IMR-90 (cell line): Measurements from ENCODE around the gene SIK1.

Source experiments
- BHLHE40 ChIP-seq: fragments of 150-350 bp; IDR thresholded peaks from 2 replicates; pipeline ENCODE4 v1.6.1; 2016; ENCODE audit warnings: mild to moderate bottlenecking, low read depth, low read length
- CEBPB ChIP-seq: IDR thresholded peaks from 2 replicates; pipeline ENCODE4 v1.6.1; 2012; ENCODE audit warnings: low read depth, low read length, improper control_type of control experiment
- CHD1 ChIP-seq: IDR thresholded peaks from 2 replicates; pipeline ENCODE4 v1.6.1; 2012; ENCODE audit warnings: low read depth, low read length, improper control_type of control experiment
- MAFK ChIP-seq: IDR thresholded peaks from 2 replicates; pipeline ENCODE4 v1.6.1; 2012; ENCODE audit warnings: low read depth, low read length, improper control_type of control experiment
- MAZ ChIP-seq: IDR thresholded peaks from 2 replicates; pipeline ENCODE4 v1.6.1; 2012; ENCODE audit warnings: low read depth, mild to moderate bottlenecking, low read length, improper control_type of control experiment, moderate library complexity, borderline replicate concordance
- POLR2A ChIP-seq: IDR thresholded peaks from 2 replicates; pipeline ENCODE4 v1.6.1; 2012; ENCODE audit warnings: mild to moderate bottlenecking, low read depth, low read length
- RAD21 ChIP-seq: IDR thresholded peaks from 2 replicates; pipeline ENCODE4 v1.6.1; 2012; ENCODE audit warnings: low read length, improper control_type of control experiment
- RFX5 ChIP-seq: IDR thresholded peaks from 2 replicates; pipeline ENCODE4 v1.8.0; 2012; ENCODE audit warnings: low read depth, mild to moderate bottlenecking, low read length, moderate library complexity
- SMC3 ChIP-seq: fragments of 150-350 bp; IDR thresholded peaks from 2 replicates; pipeline ENCODE4 v1.6.1; 2016; ENCODE audit warnings: low read depth, mild to moderate bottlenecking, antibody characterized with exemption, low read length, moderate library complexity
- TF ChIP-seq, protein P1 (sequence below): conservative IDR thresholded peaks from 2 replicates; pipeline ENCODE4 v1.5.1; 2012; ENCODE audit warnings: mild to moderate bottlenecking, low read depth, low read length, improper control_type of control experiment
- TF ChIP-seq, protein P2 (sequence below): fragments of 150-350 bp; IDR thresholded peaks from 2 replicates; pipeline ENCODE4 v1.6.1; 2016; ENCODE audit warnings: low read depth, mild to moderate bottlenecking, low read length, moderate library complexity, borderline replicate concordance
- TF ChIP-seq, protein P3 (sequence below): fragments of 150-350 bp; IDR thresholded peaks from 2 replicates; pipeline ENCODE4 v1.6.1; 2017; ENCODE audit warnings: mild to moderate bottlenecking, antibody characterized with exemption, low read length, low read depth

DNA sequence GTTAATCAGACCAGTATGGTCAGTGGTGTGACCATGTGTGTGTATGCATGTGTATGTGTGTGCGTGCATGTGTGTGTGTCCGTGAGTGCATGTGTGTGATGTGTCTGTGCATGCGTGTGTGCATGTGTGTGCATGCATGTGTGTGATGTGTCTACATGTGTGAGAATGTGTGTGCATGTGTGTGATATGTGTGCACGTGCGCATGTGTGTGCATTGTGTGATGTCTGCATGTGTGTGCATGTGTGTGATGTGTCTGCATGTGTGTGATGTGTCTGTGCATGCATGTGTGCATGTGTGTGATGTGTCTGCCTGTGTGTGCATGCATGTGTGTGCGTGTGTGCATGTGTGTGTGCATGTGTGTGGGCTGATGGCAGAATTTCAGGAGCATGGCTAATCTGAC is 58.2 kb downstream of the SIK1 start:
- TF ChIP-seq, protein P1, sequence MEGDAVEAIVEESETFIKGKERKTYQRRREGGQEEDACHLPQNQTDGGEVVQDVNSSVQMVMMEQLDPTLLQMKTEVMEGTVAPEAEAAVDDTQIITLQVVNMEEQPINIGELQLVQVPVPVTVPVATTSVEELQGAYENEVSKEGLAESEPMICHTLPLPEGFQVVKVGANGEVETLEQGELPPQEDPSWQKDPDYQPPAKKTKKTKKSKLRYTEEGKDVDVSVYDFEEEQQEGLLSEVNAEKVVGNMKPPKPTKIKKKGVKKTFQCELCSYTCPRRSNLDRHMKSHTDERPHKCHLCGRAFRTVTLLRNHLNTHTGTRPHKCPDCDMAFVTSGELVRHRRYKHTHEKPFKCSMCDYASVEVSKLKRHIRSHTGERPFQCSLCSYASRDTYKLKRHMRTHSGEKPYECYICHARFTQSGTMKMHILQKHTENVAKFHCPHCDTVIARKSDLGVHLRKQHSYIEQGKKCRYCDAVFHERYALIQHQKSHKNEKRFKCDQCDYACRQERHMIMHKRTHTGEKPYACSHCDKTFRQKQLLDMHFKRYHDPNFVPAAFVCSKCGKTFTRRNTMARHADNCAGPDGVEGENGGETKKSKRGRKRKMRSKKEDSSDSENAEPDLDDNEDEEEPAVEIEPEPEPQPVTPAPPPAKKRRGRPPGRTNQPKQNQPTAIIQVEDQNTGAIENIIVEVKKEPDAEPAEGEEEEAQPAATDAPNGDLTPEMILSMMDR, result no peak
- TF ChIP-seq POLR2A (no peak), RFX5 (no peak), MAZ (no peak), BHLHE40 (no peak), SMC3 (no peak), RAD21 (no peak), CHD1 (no peak), MAFK (no peak), CEBPB (no peak)
- TF ChIP-seq, protein P2, sequence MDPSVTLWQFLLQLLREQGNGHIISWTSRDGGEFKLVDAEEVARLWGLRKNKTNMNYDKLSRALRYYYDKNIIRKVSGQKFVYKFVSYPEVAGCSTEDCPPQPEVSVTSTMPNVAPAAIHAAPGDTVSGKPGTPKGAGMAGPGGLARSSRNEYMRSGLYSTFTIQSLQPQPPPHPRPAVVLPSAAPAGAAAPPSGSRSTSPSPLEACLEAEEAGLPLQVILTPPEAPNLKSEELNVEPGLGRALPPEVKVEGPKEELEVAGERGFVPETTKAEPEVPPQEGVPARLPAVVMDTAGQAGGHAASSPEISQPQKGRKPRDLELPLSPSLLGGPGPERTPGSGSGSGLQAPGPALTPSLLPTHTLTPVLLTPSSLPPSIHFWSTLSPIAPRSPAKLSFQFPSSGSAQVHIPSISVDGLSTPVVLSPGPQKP, result no peak
- TF ChIP-seq, protein P3, sequence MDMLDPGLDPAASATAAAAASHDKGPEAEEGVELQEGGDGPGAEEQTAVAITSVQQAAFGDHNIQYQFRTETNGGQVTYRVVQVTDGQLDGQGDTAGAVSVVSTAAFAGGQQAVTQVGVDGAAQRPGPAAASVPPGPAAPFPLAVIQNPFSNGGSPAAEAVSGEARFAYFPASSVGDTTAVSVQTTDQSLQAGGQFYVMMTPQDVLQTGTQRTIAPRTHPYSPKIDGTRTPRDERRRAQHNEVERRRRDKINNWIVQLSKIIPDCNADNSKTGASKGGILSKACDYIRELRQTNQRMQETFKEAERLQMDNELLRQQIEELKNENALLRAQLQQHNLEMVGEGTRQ, result no peak
